ENCODE results near the gene HIP1.

Gene HIP1

DNA sequence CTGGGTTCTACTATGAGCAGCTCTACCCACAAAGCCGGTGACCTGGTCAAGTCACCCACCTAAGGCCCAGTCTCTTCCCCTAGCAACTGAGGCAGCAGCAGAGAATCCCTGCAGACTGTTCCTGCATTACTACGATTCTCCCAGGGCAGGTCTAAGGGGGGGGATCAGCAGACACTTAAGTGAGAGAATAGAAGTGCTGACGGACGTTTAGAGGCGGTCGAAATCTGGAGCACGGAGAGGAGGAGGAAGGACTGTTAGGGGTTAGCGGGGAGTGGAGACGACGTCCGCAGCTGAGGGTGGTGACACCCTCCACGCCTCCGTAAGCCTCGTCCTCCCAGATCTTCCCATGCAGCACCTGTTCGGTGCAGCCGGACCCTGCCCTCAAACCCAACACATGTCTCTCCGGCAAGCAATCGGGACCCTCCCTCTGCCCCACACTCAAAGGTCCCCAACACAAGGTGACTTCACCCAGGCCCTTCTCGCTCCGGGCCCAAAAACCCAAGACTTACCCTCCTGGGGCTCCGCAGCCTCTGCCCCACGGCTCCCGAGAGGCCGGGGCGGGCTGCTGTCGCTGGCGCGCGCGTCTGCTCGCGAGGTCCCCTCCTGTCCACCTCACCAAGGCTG lies 253.3 kb downstream of the HIP1 start:
- H3K4me3 ChIP-seq (ENCODE audit: low read depth, low read length): peak overlapping the region; percentile 76
